GM13977 (cell line): Measurements from ENCODE around the gene COQ7.

Experiments used
- DNase-seq: peaks from one replicate; pipeline ENCODE4 v3.0.0; 2012; ENCODE audit warnings: low spot score
- CTCF ChIP-seq: IDR thresholded peaks from 2 replicates; pipeline ENCODE4 v1.5.1; 2012; ENCODE audit warnings: mild to moderate bottlenecking, control low read depth; ENCODE audit not compliant: insufficient read depth; ENCODE audit errors: extremely low read depth, missing control alignments
- in situ Hi-C: fragments of 300-500 bp; cut with MboI; formaldehyde crosslinking; loops from one replicate; pipeline ENCODE4 v1.12.0; 2022; ENCODE audit warnings: low sequenced_read_pairs, low pct_unique_long_range_greater_than_20kb, mixed read lengths, inconsistent platforms; ENCODE audit not compliant: unreplicated experiment

The COQ7 gene

DNA sequence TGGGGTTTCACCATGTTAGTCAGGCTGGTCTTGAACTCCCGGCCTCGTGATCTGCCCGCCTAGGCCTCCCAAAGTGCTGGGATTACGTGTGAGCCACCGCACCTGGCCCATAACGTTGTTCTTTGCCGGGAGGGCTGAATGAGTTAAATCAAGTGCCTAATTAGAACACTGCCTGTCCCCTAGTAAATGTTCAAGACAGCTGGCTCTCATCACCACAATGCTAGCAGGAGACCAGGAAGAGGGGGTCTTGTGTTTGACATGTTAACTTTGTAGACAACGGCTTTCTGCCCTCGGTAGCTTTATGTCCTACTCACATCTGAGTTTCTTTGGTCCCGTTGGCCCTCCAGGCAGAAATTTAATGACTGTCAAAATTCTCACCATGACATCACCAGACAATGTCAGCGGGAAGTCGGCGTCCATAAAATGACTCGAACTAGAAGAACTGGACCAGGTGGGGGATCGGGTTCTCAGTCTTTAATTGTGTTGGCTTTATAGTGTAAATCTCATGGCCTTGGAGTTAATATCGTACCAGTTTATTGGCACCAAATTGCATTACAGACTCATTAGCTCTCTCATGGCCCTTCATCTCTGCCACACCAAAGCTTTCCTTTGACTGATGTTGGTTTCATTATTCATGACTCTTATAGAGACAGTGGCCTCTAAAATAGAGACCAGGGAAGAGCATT lies 34.9 kb downstream of the COQ7 start:
- in situ Hi-C loops, result no loop called here
- TF ChIP-seq CTCF, result no peak
- DNase-seq, result no peak

- in situ Hi-C loops, result no loop called here
- no peak for DNase-seq
- TF ChIP-seq CTCF, result no peak
Observed at GRCh38 chr16:19104607-19105006, 37.2 kb downstream of the COQ7 start.

DNA sequence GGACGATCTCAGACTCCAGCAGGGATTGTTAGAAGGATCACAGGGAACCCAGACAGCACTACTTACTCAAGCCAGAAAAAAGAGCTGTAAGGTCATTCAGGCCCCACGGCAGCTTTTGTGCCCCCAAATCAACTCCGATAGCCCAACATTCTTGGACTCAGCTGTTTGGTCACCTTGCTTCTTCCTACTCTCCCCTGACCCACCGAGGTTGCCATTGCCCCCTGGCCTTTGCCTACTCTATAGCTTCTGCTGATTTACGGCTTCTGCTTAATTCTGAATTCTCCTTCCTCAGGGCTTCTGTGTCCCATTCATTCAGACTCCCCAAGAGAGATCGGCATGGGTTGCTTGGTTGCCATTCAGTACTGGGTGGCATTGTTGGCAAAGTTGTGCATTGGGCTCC lies 37.7 kb downstream of the COQ7 start:
- no peak for DNase-seq
- in situ Hi-C loops, result no loop called here
- TF ChIP-seq CTCF, result no peak

- TF ChIP-seq CTCF, result no peak
- DNase-seq, result no peak
- in situ Hi-C loops, result no loop called here
Observed at GRCh38 chr16:19105891-19106624, 38.6 kb downstream of the COQ7 start.

GRCh38 chr16:19106625-19107020 lies 39.2 kb downstream of the COQ7 start:
- DNase-seq, result no peak
- TF ChIP-seq CTCF, result no peak
- in situ Hi-C loops, result no loop called here

DNA sequence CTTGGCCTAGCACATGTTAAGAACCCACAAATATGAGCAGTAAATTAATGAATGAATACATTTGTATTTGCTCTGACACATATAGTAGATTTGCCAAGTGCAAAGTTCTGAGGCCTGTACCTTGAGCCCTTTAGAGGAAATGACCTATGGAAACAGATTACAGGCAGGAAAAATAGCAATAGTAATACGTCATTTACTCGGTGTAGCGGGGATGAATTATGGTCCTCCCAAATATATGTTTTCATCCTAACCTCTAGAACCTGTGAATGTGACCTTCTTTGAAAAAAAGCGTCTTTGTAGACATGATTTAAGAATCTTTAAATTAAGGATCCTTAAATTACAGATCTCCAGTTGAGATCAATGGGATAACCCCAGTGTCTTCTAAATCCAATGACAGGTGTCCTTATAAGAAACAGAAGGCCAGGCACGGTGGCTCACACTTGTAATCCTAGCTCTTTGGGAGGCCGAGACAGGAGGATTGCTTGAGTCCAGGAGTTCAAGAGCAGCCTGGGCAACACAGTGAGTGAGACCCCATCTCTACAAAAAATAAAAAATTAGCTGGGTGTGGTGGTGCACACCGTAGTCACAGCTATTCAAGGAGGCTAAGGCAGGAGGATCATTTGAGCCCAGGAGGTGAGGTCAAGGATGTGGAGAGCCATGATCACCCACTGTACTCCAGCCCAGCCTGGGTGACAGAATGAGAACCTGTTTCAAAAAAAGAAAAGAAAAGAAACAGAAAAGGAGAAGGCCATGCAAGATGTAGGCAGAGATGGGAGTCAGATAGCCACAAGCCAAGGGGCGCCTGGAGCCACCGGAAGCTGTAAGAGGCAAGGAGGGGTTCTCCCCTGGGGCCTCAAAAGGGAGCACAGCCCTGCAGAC lies 41.2 kb downstream of the COQ7 start:
- DNase-seq, result peak; percentile 45
- in situ Hi-C loops, result no loop called here
- no peak for TF ChIP-seq CTCF
